GM12891 (cell line): ENCODE data around the gene SNX18.

ENCODE experiments used
- POLR2A ChIP-seq: IDR thresholded peaks from 2 replicates; pipeline ENCODE4 v1.6.1; 2011; ENCODE audit warnings: low read depth, low read length, control low read depth
- POLR2AphosphoS5 ChIP-seq: IDR thresholded peaks from 2 replicates; pipeline ENCODE4 v1.6.1; 2011; ENCODE audit warnings: low read depth, low read length, control low read depth
- POU2F2 ChIP-seq: IDR thresholded peaks from 2 replicates; pipeline ENCODE4 v1.6.1; 2011; ENCODE audit warnings: low read depth, mild to moderate bottlenecking, control low read depth, low read length, moderate library complexity
- SPI1 ChIP-seq: IDR thresholded peaks from 2 replicates; pipeline ENCODE4 v1.6.1; 2011; ENCODE audit warnings: low read depth, low read length, control low read depth
- TAF1 ChIP-seq: IDR thresholded peaks from 2 replicates; pipeline ENCODE4 v1.6.1; 2011; ENCODE audit warnings: low read depth, low read length, control low read depth

GRCh38 chr5:54520940-54521339 is 3.4 kb downstream of the SNX18 start:
- TF ChIP-seq POLR2A, result no peak
- TF ChIP-seq POLR2AphosphoS5, result no peak
- TF ChIP-seq TAF1, result no peak
- TF ChIP-seq SPI1, result no peak
- no peak for TF ChIP-seq POU2F2
